DND-41 (cell line): ENCODE results near the gene OR2A12.

ENCODE experiments used
- ATAC-seq: fragments of 200-7000 bp; cut with Tn5 transposase; 3 replicates; pipeline ENCODE4 v1.9.1; 2021; ENCODE audit warnings: low read depth; ENCODE audit not compliant: insufficient read depth
- DNase-seq: peaks from one replicate; pipeline ENCODE4 v3.0.0-alpha.2; 2020
- H2AFZ ChIP-seq: 2 replicates; pipeline ENCODE4 v1.6.0; 2012; ENCODE audit warnings: low read depth, low read length
- H3K27ac ChIP-seq: 2 replicates; pipeline ENCODE4 v1.5.1; 2012; ENCODE audit warnings: low read length, inconsistent platforms
- H3K27me3 ChIP-seq: fragments of 200-600 bp; sonication (generic); 2 replicates; pipeline ENCODE4 v1.6.0; 2012; ENCODE audit warnings: low read length, mild to moderate bottlenecking, inconsistent platforms; ENCODE audit not compliant: insufficient read depth, poor library complexity
- H3K36me3 ChIP-seq: 2 replicates; pipeline ENCODE4 v1.5.1; 2012; ENCODE audit warnings: low read length, inconsistent platforms; ENCODE audit not compliant: insufficient read depth
- H3K4me1 ChIP-seq: 2 replicates; pipeline ENCODE4 v1.5.1; 2012; ENCODE audit warnings: mild to moderate bottlenecking, low read length; ENCODE audit not compliant: insufficient read depth
- H3K4me2 ChIP-seq: 2 replicates; pipeline ENCODE4 v1.6.0; 2012; ENCODE audit warnings: mild to moderate bottlenecking, moderate library complexity, low read length, inconsistent platforms; ENCODE audit not compliant: insufficient read depth
- H3K4me3 ChIP-seq, 2 experiments: fragments of 200-600 bp in 1 of 2; shearing (Covaris generic) in 1 of 2; 2 replicates each; pipeline ENCODE4 v1.5.1; 2012 to 2016; ENCODE audit warnings: inconsistent platforms in 2 of 2, low read length in 2 of 2, mild to moderate bottlenecking in 2 of 2, low read depth in 1 of 2, moderate library complexity in 1 of 2
- H3K79me2 ChIP-seq: 2 replicates; pipeline ENCODE4 v1.6.0; 2012; ENCODE audit warnings: low read length, inconsistent platforms; ENCODE audit not compliant: insufficient read depth
- H3K9ac ChIP-seq: 2 replicates; pipeline ENCODE4 v1.6.0; 2012; ENCODE audit warnings: low read depth, mild to moderate bottlenecking, inconsistent platforms, low read length, moderate library complexity
- H3K9me3 ChIP-seq: 2 replicates; pipeline ENCODE4 v1.5.1; 2012; ENCODE audit warnings: low read length, moderate library complexity, mild to moderate bottlenecking, inconsistent platforms; ENCODE audit not compliant: insufficient read depth, severe bottlenecking
- H4K20me1 ChIP-seq: 2 replicates; pipeline ENCODE4 v1.6.0; 2012; ENCODE audit warnings: low read length; ENCODE audit not compliant: insufficient read depth
- CTCF ChIP-seq: IDR thresholded peaks from 2 replicates; pipeline ENCODE4 v1.5.1; 2012; ENCODE audit warnings: borderline replicate concordance, low read length, moderate library complexity, mild to moderate bottlenecking; ENCODE audit not compliant: poor library complexity, severe bottlenecking; ENCODE audit errors: extremely low read depth
- EZH2 ChIP-seq: IDR thresholded peaks from 3 replicates; pipeline ENCODE4 v1.6.1; 2012; ENCODE audit warnings: borderline replicate concordance, low read depth, mild to moderate bottlenecking, moderate library complexity, low read length, inconsistent platforms; ENCODE audit not compliant: severe bottlenecking

The OR2A12 gene

GRCh38 chr7:144074374-144074773 lies 11.7 kb upstream of the OR2A12 start:
- Histone ChIP-seq H3K27ac (no peak overlapping the region), H3K36me3 (no peaks in the 10 kb centered on the region), H3K27me3 (no peaks in the 10 kb centered on the region)

GRCh38 chr7:144086730-144087129 lies 652 bp downstream of the OR2A12 start:
- no peak for DNase-seq
- H3K4me3 ChIP-seq: no peak overlapping the region
- no peaks in the 10 kb centered on the region for H3K4me1 ChIP-seq
- no peak overlapping the region for H3K9ac ChIP-seq
- H3K79me2 ChIP-seq: no peaks in the 10 kb centered on the region
- H3K36me3 ChIP-seq: no peaks in the 10 kb centered on the region
- no peak for ATAC-seq
- H3K9me3 ChIP-seq: no peaks in the 10 kb centered on the region
- H3K27me3 ChIP-seq: peaks cover 2% of the 10 kb centered on the region
- no peak for TF ChIP-seq CTCF
- no peak for TF ChIP-seq EZH2
- H2AFZ ChIP-seq: no peak overlapping the region
- no peak overlapping the region for H3K27ac ChIP-seq
- no peak overlapping the region for H3K4me2 ChIP-seq
- H4K20me1 ChIP-seq: no peaks in the 10 kb centered on the region

More at GRCh38 chr7:144074374-144074773, 11.7 kb upstream of the OR2A12 start:
- DNase-seq: no peak
- TF ChIP-seq CTCF (no peak), EZH2 (no peak)
- no peak for ATAC-seq
- Histone ChIP-seq H3K4me3 (no peak overlapping the region), H3K9me3 (no peaks in the 10 kb centered on the region), H3K4me1 (no peaks in the 10 kb centered on the region), H3K79me2 (no peaks in the 10 kb centered on the region), H2AFZ (no peak overlapping the region), H3K9ac (no peak overlapping the region), H3K4me2 (no peak overlapping the region), H4K20me1 (no peaks in the 10 kb centered on the region)

GRCh38 chr7:144087230-144087629 lies 1.2 kb downstream of the OR2A12 start:
- Histone ChIP-seq H3K79me2 (no peaks in the 10 kb centered on the region), H3K9ac (no peak overlapping the region), H3K27ac (no peak overlapping the region), H4K20me1 (no peaks in the 10 kb centered on the region), H3K4me3 (no peak overlapping the region), H3K4me1 (no peaks in the 10 kb centered on the region), H3K4me2 (no peak overlapping the region), H3K36me3 (no peaks in the 10 kb centered on the region), H3K9me3 (no peaks in the 10 kb centered on the region), H2AFZ (no peak overlapping the region), H3K27me3 (no peaks in the 10 kb centered on the region)
- DNase-seq: no peak
- no peak for ATAC-seq
- no peak for TF ChIP-seq CTCF
- no peak for TF ChIP-seq EZH2

GRCh38 chr7:144090667-144091066 lies 4.6 kb downstream of the OR2A12 start:
- no peak overlapping the region for H3K4me3 ChIP-seq
- H2AFZ ChIP-seq: no peak overlapping the region
- H3K27ac ChIP-seq: no peak overlapping the region
- DNase-seq (no peak), ATAC-seq (no peak)
- no peaks in the 10 kb centered on the region for H3K36me3 ChIP-seq
- H3K79me2 ChIP-seq: no peaks in the 10 kb centered on the region
- H4K20me1 ChIP-seq: no peaks in the 10 kb centered on the region
- H3K9me3 ChIP-seq: no peaks in the 10 kb centered on the region
- TF ChIP-seq EZH2 (no peak), CTCF (no peak)
- H3K4me1 ChIP-seq: no peaks in the 10 kb centered on the region
- no peak overlapping the region for H3K4me2 ChIP-seq
- no peaks in the 10 kb centered on the region for H3K27me3 ChIP-seq
- H3K9ac ChIP-seq: no peak overlapping the region
